ENCODE measurements around the gene GIT1.

Gene GIT1

DNA sequence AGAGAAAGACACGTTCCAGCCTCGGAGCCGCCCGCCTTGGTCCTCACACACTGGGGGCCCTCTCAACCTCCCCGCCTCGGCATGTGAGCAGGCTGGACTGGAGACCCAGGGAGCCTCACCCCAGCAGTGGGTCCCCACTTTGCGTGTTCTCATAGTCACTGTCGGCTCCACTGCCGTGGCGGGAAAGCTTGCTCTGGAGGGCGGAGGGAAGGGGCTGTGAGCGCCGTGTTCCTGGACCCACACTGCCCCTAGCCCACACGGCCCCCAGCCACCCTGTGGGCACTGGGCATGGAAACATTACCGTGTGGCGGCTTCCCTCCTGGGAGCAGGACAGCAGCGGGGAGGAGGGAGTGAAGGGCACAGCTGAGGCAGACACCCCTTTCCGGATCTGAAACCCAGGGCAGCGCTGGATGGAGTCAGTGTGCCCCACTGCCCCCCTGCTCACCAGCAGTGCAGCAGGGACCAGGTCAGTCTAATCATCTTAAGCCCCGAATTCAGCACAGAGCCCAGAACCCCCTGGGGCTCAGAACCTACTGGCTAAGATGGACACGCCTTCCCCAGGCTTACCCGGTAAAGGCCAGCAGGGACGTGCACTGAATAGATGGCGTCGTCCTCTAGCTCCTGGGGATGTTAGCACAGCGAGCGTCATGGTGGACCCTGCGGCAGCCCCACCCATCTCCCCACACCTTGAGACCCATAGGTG is 13.8 kb downstream of the GIT1 start:
- DNase-seq (ENCODE audit: low spot score), result no peak
- in situ Hi-C loops (cut with MboI; ENCODE audit: low pct_unique_long_range_greater_than_20kb, low sequenced_read_pairs, unreplicated experiment), result no loop called here
- TF ChIP-seq, protein P1, sequence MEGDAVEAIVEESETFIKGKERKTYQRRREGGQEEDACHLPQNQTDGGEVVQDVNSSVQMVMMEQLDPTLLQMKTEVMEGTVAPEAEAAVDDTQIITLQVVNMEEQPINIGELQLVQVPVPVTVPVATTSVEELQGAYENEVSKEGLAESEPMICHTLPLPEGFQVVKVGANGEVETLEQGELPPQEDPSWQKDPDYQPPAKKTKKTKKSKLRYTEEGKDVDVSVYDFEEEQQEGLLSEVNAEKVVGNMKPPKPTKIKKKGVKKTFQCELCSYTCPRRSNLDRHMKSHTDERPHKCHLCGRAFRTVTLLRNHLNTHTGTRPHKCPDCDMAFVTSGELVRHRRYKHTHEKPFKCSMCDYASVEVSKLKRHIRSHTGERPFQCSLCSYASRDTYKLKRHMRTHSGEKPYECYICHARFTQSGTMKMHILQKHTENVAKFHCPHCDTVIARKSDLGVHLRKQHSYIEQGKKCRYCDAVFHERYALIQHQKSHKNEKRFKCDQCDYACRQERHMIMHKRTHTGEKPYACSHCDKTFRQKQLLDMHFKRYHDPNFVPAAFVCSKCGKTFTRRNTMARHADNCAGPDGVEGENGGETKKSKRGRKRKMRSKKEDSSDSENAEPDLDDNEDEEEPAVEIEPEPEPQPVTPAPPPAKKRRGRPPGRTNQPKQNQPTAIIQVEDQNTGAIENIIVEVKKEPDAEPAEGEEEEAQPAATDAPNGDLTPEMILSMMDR (IDR thresholded peaks at IDR 0.05; ENCODE audit: extremely low read depth, insufficient read depth, missing control alignments), result no peak

DNA sequence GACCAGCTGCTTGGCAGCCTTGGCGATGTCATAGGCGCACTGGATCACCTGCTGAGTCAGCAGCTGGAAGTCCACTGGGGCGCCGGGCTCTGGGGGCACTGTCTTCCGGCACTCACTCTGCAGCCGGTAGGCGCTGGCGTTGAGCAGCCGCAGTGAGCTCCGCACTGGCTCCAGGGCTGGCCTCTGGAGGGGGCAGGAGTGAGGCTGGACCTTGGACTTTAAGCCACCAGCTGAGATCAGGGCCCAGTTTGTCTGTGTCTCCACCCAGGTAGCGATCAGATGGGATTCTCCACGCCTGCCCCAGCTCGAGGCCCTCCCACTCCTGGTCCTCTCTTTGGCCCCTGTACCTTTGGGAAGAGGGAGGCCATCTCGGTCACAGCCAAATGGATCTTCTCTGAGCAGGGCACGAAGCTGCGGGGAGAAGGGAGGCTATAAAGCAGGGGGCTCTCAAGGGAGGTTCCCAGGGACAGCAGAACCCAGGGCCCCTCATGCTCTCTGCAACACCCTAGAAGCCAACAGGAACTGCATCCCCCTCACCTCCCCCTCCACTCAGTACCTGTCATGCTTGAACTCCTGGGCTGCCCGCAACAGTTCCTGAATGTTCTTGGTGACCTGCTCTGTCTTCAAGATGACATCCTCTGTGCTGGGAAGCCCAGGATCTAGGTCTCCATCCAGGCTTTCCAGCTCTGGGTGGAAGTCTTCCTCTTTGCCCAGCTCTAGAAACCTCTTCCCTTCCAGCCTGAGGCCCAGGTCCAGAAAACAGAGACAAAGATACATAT is 14.5 kb downstream of the GIT1 start:
- TF ChIP-seq, protein P1 (IDR thresholded peaks at IDR 0.05; ENCODE audit: extremely low read depth, insufficient read depth, missing control alignments), result no peak
- in situ Hi-C loops (cut with MboI; ENCODE audit: low pct_unique_long_range_greater_than_20kb, low sequenced_read_pairs, unreplicated experiment), result no loop called here
- DNase-seq (ENCODE audit: low spot score), result no peak

DNA sequence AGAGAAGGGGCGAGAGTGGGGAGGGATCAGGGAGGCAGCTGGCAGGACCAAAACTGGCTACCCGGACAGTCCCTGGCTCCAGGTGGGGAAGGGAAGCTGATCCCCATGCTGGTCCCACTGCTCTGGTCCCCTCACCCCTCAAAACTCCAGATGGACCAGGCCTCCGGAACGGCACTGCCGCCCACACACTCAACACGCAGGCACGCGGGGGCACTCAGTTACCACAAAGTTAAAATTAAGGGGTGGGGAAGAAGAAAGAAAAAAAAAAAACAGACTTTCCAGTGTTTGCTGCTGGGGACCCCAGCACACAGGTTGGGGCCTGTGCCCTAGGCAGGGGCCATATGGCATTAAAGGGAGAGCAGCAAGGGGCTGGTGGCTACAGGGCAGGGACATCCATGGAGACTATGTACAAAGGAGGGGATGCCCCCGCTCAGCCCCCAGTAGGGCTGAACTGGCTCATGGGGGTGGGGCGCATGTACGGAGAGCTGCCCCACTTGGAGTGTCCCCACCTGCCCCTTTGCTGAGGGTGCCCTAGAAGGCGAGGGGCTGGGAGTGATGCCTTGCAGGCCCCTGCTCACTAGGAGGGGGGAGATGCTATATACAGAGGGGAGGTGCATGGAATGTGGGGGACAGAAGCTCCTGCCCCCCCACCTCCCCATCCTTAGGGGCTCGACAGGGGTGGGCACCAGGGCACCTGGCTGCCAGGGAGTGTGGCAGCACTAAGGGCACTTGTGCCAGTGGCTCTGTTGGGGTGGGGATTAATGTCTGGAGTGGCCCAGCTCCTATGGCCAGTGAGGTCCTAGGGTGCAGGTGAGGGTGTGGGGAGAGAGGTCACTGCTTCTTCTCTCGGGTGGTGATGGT is 15.3 kb downstream of the GIT1 start:
- TF ChIP-seq, protein P1 (IDR thresholded peaks at IDR 0.05; ENCODE audit: extremely low read depth, insufficient read depth, missing control alignments), result no peak
- no peak for DNase-seq (ENCODE audit: low spot score)
- in situ Hi-C loops (cut with MboI; ENCODE audit: low pct_unique_long_range_greater_than_20kb, low sequenced_read_pairs, unreplicated experiment), result no loop called here

DNA sequence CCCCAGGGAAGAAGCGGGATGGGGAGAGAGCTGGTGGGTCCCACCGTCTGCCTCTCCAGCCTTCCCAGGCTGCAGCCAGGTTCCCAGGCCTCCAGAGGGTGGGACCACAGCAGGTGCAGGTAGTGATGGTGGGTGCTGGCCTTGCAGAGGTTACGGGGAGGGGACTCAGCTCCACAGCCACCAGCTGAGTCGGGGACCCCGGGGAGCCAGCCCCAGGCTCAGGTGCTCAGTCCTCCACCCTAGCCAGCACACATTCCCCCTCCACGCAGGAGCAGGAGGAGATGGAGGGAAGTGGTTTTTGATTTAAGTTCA is 15.9 kb downstream of the GIT1 start:
- in situ Hi-C loops (cut with MboI; ENCODE audit: low pct_unique_long_range_greater_than_20kb, low sequenced_read_pairs, unreplicated experiment), result no loop called here
- TF ChIP-seq, protein P1 (IDR thresholded peaks at IDR 0.05; ENCODE audit: extremely low read depth, insufficient read depth, missing control alignments), result no peak
- no peak for DNase-seq (ENCODE audit: low spot score)

DNA sequence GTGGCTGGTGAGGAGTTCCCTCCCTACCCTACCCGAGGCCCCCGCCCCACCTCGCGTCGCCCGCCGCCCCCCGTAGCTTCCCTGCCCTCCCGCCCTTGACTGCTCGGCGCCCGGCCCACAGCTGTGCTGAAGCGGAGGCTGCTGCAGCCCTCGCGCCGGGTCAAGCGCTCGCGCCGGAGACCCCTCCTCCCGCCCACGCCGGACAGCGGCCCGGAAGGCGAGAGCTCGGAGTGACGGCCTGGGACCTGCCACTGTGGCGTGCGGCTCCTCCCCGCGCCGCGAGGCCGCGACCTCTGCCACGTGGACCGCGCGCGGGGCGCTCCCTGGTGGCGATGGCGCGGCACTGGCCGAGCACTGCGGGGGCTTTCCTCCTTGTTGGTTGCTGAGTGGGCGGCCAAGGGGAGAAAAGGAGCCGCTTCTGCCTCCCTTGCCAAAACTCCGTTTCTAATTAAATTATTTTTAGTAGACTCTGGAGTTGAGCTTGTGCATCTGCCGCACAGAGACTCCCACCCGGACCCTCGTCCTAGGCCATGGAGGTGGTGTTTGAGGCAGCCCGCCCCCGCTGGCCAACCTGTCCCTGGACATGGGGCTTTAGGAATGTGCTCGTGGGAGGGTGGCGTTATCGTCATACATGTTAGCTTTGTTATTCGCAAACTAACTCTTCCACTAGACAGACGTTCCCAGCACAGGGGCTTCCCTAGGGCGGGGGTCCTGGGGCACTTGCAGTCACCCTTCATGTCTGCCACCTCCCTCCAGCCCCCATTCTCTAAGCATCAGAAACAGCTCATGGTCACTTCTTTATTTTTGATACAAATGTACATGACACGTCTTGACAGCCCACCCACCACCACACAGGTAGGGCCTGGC is 16.5 kb downstream of the GIT1 start:
- TF ChIP-seq, protein P1 (IDR thresholded peaks at IDR 0.05; ENCODE audit: extremely low read depth, insufficient read depth, missing control alignments), result peak; percentile 91
- in situ Hi-C loops (cut with MboI; ENCODE audit: low pct_unique_long_range_greater_than_20kb, low sequenced_read_pairs, unreplicated experiment), result no loop called here
- DNase-seq (ENCODE audit: low spot score), result peak; percentile 76

Measured in GM13977 (cell line).